ENCODE measurements around the gene CCDC17.

GRCh38 chr1:45658171-45658570, 34.3 kb upstream of the CCDC17 start:
- no peak for TF ChIP-seq POLR2A (IDR thresholded peaks at IDR 0.05)
- TF ChIP-seq, protein P1, sequence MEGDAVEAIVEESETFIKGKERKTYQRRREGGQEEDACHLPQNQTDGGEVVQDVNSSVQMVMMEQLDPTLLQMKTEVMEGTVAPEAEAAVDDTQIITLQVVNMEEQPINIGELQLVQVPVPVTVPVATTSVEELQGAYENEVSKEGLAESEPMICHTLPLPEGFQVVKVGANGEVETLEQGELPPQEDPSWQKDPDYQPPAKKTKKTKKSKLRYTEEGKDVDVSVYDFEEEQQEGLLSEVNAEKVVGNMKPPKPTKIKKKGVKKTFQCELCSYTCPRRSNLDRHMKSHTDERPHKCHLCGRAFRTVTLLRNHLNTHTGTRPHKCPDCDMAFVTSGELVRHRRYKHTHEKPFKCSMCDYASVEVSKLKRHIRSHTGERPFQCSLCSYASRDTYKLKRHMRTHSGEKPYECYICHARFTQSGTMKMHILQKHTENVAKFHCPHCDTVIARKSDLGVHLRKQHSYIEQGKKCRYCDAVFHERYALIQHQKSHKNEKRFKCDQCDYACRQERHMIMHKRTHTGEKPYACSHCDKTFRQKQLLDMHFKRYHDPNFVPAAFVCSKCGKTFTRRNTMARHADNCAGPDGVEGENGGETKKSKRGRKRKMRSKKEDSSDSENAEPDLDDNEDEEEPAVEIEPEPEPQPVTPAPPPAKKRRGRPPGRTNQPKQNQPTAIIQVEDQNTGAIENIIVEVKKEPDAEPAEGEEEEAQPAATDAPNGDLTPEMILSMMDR (IDR thresholded peaks at IDR 0.05), result no peak

Measured in thyroid gland (tissue), 4 donors.